Mucosa of descending colon (tissue), 3 donors: ENCODE results near the gene RTN3. TPM values are rescaled to one million over a fixed set of nuclear protein-coding genes. Genes with fewer than 3 reads are reported as not detected.

Source experiments
- ATAC-seq: fragments of 200-7000 bp; cut with Tn5 transposase; one replicate; pipeline ENCODE4 v1.9.1; 2020; ENCODE audit warnings: mild to moderate bottlenecking, moderate library complexity
- DNase-seq, 3 donors: peaks; one replicate each; pipeline ENCODE4 v3.0.0-alpha.2; 2020
- H3K36me3 ChIP-seq: fragments of 200-600 bp; one replicate; pipeline ENCODE4 v1.8.0; 2021; ENCODE audit warnings: low read depth, mild to moderate bottlenecking
- H3K4me1 ChIP-seq: fragments of 200-600 bp; one replicate; pipeline ENCODE4 v1.8.0; 2021; ENCODE audit warnings: low read depth, mild to moderate bottlenecking
- H3K4me3 ChIP-seq: fragments of 200-600 bp; one replicate; pipeline ENCODE4 v1.8.0; 2021; ENCODE audit warnings: mild to moderate bottlenecking
- H3K9me3 ChIP-seq: fragments of 200-600 bp; one replicate; pipeline ENCODE4 v1.8.0; 2021; ENCODE audit warnings: mild to moderate bottlenecking
- CTCF ChIP-seq: fragments of 200-600 bp; IDR thresholded peaks from one replicate; pipeline ENCODE4 v1.8.0; 2022; ENCODE audit warnings: antibody characterized with exemption, mild to moderate bottlenecking
- intact Hi-C, 2 donors: fragments of 100-400 bp; cut with DNase I in 1 of 2; cut with micrococcal nuclease in 1 of 2; formaldehyde crosslinking; loops; one replicate each; pipeline versions ENCODE4 v1.11.0 to v1.11.1; 2022; cut with DNase I, micrococcal nuclease
- total RNA-seq, 3 donors: library from RNA; stranded (reverse); fragmentation: NEBNext Ultra II Directional in 2 of 3; extraction: Animal tissue kit (Norgen Biotek cat#: 25700) in 2 of 3; gene quantifications; one replicate each; pipeline versions ENCODE4 v1.2.1 to v1.2.4, GENCODE V29; 2021 to 2023
- donor health status: DM: no; HTN: no; CAD: no; lungs with moderate emphysema.
- donor health status: DM: no; HTN: no; CAD: no.
- donor health status: DM: no; HTN: yes; CAD: no.

RTN3 gene
- total RNA-seq, 3 donors from 2014 or later = 111 to 129 (median 115) TPM

GRCh38 chr11:63736864-63737263 is 55.6 kb downstream of the RTN3 start:
- H3K9me3 ChIP-seq = no peaks in the 10 kb centered on the region
- ATAC-seq (no peak), DNase-seq (no peak)
- H3K36me3 ChIP-seq = no peaks in the 10 kb centered on the region
- H3K4me3 ChIP-seq = no peak overlapping the region
- no peak for TF ChIP-seq CTCF
- intact Hi-C loops = no loop called here
- H3K4me1 ChIP-seq = no peaks in the 10 kb centered on the region

DNA sequence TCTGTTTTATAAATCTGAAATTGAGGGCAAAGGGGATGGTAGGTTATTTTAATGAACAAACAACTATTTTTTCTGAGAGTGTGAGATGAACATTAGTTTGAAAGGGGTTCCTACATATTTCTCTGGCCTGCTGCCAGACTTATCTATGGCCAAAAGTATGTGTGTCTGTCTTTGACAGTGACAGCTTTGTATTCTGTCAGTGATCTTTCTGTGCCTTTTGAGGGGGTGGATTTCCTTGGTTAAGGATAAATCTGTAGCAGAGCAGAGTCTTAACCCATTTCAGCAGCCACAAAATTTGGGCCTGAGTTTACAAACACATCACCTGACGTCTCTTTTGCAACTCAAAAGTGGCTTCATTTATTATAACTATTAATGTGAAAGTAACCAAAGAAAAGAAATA is 56.4 kb downstream of the RTN3 start:
- ATAC-seq (no peak), DNase-seq (no peak)
- intact Hi-C loops = no loop called here
- Histone ChIP-seq H3K9me3 (no peaks in the 10 kb centered on the region), H3K36me3 (no peaks in the 10 kb centered on the region), H3K4me1 (no peaks in the 10 kb centered on the region), H3K4me3 (no peak overlapping the region)
- no peak for TF ChIP-seq CTCF

DNA sequence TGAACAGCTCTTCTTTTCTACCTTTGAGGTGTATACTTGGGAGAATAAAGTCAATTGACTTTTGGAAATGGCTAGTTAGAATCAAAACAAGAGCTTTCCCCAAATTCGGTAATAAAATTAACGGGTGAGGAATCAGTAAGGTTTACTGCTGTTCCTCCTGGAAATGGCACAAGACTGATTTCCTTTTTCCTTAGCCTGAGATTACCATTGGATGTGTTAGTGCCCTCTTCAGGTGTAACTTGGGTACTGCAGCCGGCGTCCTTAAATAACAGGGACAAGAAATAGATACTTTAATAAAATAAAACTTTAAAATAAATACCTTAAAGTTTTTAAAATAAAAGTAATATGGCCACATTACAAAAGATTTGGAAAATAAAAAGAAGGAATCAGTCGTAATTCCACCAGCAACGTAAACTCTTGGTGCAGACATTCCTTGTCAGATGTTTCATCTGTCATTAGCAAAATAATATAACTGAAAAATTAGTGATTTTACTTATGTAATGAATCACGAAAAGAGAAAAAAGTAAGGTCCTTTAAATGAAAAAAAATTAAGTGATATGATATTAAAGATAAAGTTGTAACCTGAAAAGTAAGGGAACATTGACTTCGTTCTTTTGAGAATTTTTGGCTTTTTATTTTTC is 57.5 kb downstream of the RTN3 start:
- ATAC-seq (peak; percentile 84), DNase-seq (peak in 2 of 3 donors; percentile 69 to 94)
- intact Hi-C loops = no loop called here
- peak; percentile 88 for TF ChIP-seq CTCF
- H3K9me3 ChIP-seq = no peaks in the 10 kb centered on the region
- no peak overlapping the region for H3K4me3 ChIP-seq
- no peaks in the 10 kb centered on the region for H3K36me3 ChIP-seq
- no peaks in the 10 kb centered on the region for H3K4me1 ChIP-seq

DNA sequence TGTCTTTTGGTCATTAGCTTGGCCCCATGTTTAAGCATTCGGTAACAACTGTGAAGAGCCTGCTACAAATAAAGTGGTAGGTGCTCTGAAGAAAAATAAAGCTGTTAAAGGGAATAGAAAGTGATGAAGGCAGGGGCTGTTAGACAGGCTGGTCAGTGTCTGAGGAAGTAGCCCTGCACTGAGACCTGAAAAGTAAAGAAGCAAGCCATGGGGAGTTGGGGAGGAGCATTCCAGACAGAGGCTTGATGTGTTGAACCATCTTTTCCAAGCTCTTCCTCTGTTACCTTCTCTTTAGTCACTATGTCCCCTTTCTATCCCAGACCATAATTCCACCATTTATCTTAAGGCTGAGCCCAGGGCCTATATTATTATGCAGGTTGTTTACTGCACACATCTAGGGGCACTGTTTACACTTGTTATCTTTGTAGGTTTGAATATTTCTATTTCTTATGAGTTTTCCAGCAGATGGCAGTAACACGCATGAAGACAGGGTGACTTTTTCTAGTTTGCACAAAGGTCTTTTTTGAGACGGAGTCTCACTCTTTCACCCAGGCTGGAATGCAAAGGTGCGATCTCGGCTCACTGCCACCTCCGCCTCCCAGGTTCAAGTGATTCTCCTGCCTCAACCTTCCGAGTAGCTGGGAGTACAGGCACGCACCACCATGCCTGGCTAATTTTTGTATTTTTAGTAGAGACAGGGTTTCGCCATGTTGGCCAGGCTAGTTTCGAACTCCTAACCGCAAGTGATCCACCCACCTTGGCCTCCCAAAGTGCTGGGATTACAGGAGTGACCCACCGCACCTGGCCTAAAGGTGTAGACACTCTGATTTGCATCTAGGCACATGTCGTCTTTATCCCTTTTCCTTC is 64.2 kb downstream of the RTN3 start:
- intact Hi-C loops = no loop called here
- TF ChIP-seq CTCF = no peak
- no peak for DNase-seq

GRCh38 chr11:63747011-63747410 is 65.7 kb downstream of the RTN3 start:
- Histone ChIP-seq H3K36me3 (no peaks in the 10 kb centered on the region), H3K4me1 (no peaks in the 10 kb centered on the region), H3K4me3 (no peak overlapping the region), H3K9me3 (no peaks in the 10 kb centered on the region)
- no peak for TF ChIP-seq CTCF
- no peak for DNase-seq
- no peak for ATAC-seq
- intact Hi-C loops = no loop called here

More for the DNA sequence above, 64.2 kb downstream of the RTN3 start:
- no peaks in the 10 kb centered on the region for H3K4me1 ChIP-seq
- no peak overlapping the region for H3K4me3 ChIP-seq
- ATAC-seq = peak; percentile 21
- no peaks in the 10 kb centered on the region for H3K36me3 ChIP-seq
- H3K9me3 ChIP-seq = no peaks in the 10 kb centered on the region
